ENCODE data around the gene KLHL3.
"Not testable (repeated sequence)": the region's sequence is repeated elsewhere in the genome, so short reads cannot be mapped to it uniquely, and the experiment has no call there.

Gene KLHL3

GRCh38 chr5:137647401-137647800 is 88.5 kb downstream of the KLHL3 start:
- no peak for TF ChIP-seq CTCF (IDR thresholded peaks at IDR 0.05; ENCODE audit: insufficient read depth, low read length, poor library complexity, severe bottlenecking)
- TF ChIP-seq EZH2phosphoT487 (conservative IDR thresholded peaks at IDR 0.05; ENCODE audit: low read length) = no peak
- Histone ChIP-seq H3K9me3 (ENCODE audit: insufficient read depth, low read length) (no peaks in the 10 kb centered on the region), H3K4me2 (ENCODE audit: low read depth, low read length, poor library complexity, severe bottlenecking) (no peak overlapping the region), H3K9ac (ENCODE audit: low read length) (no peak overlapping the region), H3K36me3 (ENCODE audit: low read length) (no peaks in the 10 kb centered on the region), H2AFZ (ENCODE audit: low read depth, low read length, severe bottlenecking) (no peak overlapping the region), H3K27me3 (ENCODE audit: low read length) (no peaks in the 10 kb centered on the region; the same call in 1 of the 2 replicates), H4K20me1 (ENCODE audit: low read depth, low read length) (no peaks in the 10 kb centered on the region), H3K4me3 (ENCODE audit: insufficient read depth, low read length, poor library complexity, severe bottlenecking) (no peak overlapping the region), H3F3A (ENCODE audit: insufficient read depth) (no peaks in the 10 kb centered on the region), H3K79me2 (ENCODE audit: insufficient read depth, low read length) (no peaks in the 10 kb centered on the region), H3K9me2 (replicated peaks; ENCODE audit: insufficient read depth, low read length) (no peaks in the 10 kb centered on the region), H3K27ac (ENCODE audit: low read depth, low read length) (no peak overlapping the region)

GRCh38 chr5:137646761-137647160 is 89.1 kb downstream of the KLHL3 start:
- Histone ChIP-seq H3K27ac (ENCODE audit: low read depth, low read length) (no peak overlapping the region), H3K36me3 (ENCODE audit: low read length) (no peaks in the 10 kb centered on the region), H3K27me3 (ENCODE audit: low read length) (no peaks in the 10 kb centered on the region; the same call in 1 of the 2 replicates), H3K9me2 (replicated peaks; ENCODE audit: insufficient read depth, low read length) (no peaks in the 10 kb centered on the region), H4K20me1 (ENCODE audit: low read depth, low read length) (peaks cover 3% of the 10 kb centered on the region; the same call in 1 of the 2 replicates), H3K79me2 (ENCODE audit: insufficient read depth, low read length) (no peaks in the 10 kb centered on the region), H3K9ac (ENCODE audit: low read length) (no peak overlapping the region), H3F3A (ENCODE audit: insufficient read depth) (no peaks in the 10 kb centered on the region), H3K4me2 (ENCODE audit: low read depth, low read length, poor library complexity, severe bottlenecking) (no peak overlapping the region), H3K9me3 (ENCODE audit: insufficient read depth, low read length) (no peaks in the 10 kb centered on the region), H3K4me3 (ENCODE audit: insufficient read depth, low read length, poor library complexity, severe bottlenecking) (no peak overlapping the region), H2AFZ (ENCODE audit: low read depth, low read length, severe bottlenecking) (no peak overlapping the region)
- TF ChIP-seq CTCF (IDR thresholded peaks at IDR 0.05; ENCODE audit: insufficient read depth, low read length, poor library complexity, severe bottlenecking) (no peak), EZH2phosphoT487 (conservative IDR thresholded peaks at IDR 0.05; ENCODE audit: low read length) (no peak)

- not testable (repeated sequence) for H3K9me2 ChIP-seq (replicated peaks; ENCODE audit: insufficient read depth, low read length); H3K4me3 ChIP-seq (ENCODE audit: insufficient read depth, low read length, poor library complexity, severe bottlenecking); H3K79me2 ChIP-seq (ENCODE audit: insufficient read depth, low read length); H3K9ac ChIP-seq (ENCODE audit: low read length); H3K27me3 ChIP-seq (ENCODE audit: low read length); H4K20me1 ChIP-seq (ENCODE audit: low read depth, low read length); H2AFZ ChIP-seq (ENCODE audit: low read depth, low read length, severe bottlenecking); H3F3A ChIP-seq (ENCODE audit: insufficient read depth); H3K27ac ChIP-seq (ENCODE audit: low read depth, low read length); H3K36me3 ChIP-seq (ENCODE audit: low read length); H3K4me2 ChIP-seq (ENCODE audit: low read depth, low read length, poor library complexity, severe bottlenecking); H3K9me3 ChIP-seq (ENCODE audit: insufficient read depth, low read length)
Observed at GRCh38 chr5:137643081-137643480, 92.8 kb downstream of the KLHL3 start.

- Histone ChIP-seq H3K4me2 (ENCODE audit: low read depth, low read length, poor library complexity, severe bottlenecking) (no peak overlapping the region), H3K36me3 (ENCODE audit: low read length) (no peaks in the 10 kb centered on the region), H4K20me1 (ENCODE audit: low read depth, low read length) (peaks cover 3% of the 10 kb centered on the region; the same call in 1 of the 2 replicates), H3K27me3 (ENCODE audit: low read length) (no peaks in the 10 kb centered on the region), H3K9me2 (replicated peaks; ENCODE audit: insufficient read depth, low read length) (no peaks in the 10 kb centered on the region), H3K4me3 (ENCODE audit: insufficient read depth, low read length, poor library complexity, severe bottlenecking) (no peak overlapping the region), H2AFZ (ENCODE audit: low read depth, low read length, severe bottlenecking) (no peak overlapping the region), H3K27ac (ENCODE audit: low read depth, low read length) (no peak overlapping the region), H3K9ac (ENCODE audit: low read length) (no peak overlapping the region), H3F3A (ENCODE audit: insufficient read depth) (no peaks in the 10 kb centered on the region), H3K79me2 (ENCODE audit: insufficient read depth, low read length) (no peaks in the 10 kb centered on the region), H3K9me3 (ENCODE audit: insufficient read depth, low read length) (no peaks in the 10 kb centered on the region)
- TF ChIP-seq EZH2phosphoT487 (conservative IDR thresholded peaks at IDR 0.05; ENCODE audit: low read length) (no peak), CTCF (IDR thresholded peaks at IDR 0.05; ENCODE audit: insufficient read depth, low read length, poor library complexity, severe bottlenecking) (no peak)
Observed at GRCh38 chr5:137642091-137642490, 93.8 kb downstream of the KLHL3 start.
